Activated CD4-positive, alpha-beta T cell treated with anti-CD3 and anti-CD28 coated beads, Interleukin-10, Interleukin-2, amounts not matched to agents 100 ng/mL and 50 ng/mL, durations not matched to agents 16 hours and 8 hours (primary cell): ENCODE data around the gene GP9.
"Not testable (repeated sequence)": the region's sequence is repeated elsewhere in the genome, so short reads cannot be mapped to it uniquely, and the experiment has no call there.

Experiments
- DNase-seq: peaks from one replicate; pipeline ENCODE4 v3.0.0-alpha.2; 2020

GP9 gene

DNA sequence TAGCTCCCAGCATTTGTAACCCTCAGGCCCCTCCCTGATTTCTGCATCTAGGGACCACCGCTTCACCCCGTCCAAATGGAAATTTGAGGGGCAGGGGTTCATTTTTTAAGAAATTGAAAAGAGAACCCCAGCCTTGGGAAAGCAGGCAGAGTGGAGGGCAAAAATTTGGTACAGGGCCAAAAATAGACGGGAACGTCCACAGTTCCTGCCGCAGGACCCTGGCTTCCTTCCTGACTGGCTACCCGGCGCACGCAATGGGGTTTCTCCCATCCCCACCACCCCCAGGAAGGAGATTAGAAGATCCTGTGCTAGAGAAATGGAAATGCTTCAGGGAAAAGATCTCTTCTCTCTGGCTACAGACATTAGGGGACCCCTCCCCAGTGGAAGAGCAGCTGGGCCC lies 20.9 kb downstream of the GP9 start:
- no peak for DNase-seq

DNA sequence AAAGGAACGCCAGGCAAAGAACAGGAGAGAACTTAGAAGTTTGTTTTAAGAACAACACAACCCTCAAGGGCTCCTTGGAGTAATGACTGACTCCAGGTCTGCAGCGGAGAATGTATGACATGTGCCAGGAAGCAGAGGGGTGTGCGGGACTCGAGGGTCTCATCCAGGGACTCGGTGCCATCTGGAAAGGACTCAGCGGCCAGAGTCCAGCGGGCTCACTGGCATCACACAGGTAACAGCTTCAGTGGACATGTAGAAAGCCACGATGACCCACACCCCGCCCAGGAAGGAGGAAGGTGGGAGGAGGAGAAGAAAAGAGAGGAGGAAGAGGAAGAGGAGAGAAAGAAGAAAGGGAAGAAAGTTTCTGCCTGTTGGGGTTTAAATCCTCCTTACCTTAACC lies 21.4 kb downstream of the GP9 start:
- DNase-seq = no peak

DNA sequence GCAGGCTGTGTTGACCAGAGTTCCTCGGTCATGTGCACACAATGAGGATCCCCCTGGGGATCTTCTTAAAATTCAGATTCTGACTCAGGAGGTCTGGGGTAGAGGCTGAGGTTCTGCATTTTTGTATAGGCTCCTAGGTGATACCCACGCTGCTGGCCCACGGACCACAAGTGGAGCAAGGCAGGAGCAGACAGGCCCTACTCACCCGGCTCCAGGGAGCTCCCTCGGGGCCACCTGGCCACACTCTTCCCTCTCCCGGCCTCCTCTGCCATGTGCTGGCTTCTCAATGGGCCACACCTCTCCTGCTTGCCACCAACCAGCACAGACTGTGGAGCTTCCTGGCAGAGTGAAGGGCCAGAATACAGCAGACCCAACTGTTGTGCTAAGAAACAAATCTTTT lies 23.9 kb downstream of the GP9 start:
- DNase-seq = no peak

DNA sequence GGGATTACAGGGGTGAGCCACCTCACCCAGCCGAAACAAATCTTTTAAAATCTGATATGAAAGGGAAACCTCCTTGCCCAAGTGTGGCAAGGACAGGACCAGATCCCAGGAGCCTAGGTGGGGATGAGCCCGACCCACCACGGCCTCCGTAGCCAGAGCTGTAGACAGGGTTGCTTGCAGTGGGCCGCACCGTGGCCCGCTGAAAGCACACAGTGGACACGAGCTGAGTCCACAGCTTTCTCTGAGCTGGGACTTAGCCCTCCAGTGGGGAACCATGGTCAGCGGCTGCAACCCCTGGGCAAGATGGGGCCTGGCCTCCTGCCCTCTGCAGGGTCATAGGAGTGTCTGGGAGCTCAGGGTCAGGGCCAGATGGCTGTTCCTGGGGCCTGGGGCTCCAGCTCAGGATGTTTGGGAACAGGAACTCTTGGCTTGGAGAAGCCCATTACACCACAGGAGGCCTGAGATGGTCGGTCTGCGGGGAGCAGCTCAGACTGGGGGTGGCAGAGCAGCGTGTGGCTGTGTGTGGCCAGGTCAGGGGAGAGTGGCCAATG lies 24.7 kb downstream of the GP9 start:
- no peak for DNase-seq

DNA sequence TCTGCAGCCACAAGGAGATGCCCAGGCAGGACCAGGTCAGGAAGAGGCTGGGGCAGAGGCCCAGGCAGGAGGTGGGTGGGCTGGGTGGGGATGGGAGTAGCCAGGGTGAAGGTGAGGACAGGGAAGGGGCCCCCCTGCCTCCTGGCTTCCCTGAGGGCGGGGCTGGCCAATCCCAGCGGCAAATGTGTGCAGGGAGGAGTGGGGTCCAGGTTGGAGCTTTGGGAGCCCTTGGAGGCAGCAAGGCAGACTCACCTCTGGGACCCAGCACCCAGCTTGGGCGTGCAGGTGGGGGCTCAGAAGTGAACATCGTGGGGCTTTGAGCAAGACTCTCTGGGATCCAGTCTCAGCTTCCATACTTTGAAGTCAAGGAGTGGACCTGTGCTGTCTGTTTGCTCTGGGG lies 25.2 kb downstream of the GP9 start:
- no peak for DNase-seq

DNA sequence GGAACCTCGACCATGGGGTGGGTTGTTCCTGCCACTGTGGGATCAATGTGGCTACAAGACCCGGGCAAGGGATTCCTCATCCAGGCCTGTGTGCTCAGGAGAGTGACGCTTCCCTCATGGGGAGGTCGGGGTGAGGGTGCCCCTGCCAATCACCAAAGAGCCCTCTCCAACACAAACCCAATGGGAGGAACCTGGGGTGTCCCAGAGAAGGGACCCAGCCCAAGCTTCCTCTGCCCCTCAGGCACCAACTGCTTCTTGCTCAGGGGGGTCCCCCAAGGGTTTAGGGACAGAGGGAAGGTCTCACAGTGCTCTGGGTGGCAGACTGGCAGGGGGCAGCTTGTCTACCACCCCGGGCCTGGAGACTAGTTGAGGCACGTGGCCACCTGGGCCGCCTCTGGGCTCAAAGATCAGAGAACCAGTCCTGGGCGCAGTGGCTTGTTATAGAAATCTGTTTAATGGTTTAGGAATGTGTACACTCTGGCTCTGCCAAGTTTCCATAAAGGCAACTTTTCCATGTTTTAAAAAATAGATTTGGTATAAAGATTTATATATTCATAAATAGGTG lies 26.6 kb downstream of the GP9 start:
- no peak for DNase-seq

DNA sequence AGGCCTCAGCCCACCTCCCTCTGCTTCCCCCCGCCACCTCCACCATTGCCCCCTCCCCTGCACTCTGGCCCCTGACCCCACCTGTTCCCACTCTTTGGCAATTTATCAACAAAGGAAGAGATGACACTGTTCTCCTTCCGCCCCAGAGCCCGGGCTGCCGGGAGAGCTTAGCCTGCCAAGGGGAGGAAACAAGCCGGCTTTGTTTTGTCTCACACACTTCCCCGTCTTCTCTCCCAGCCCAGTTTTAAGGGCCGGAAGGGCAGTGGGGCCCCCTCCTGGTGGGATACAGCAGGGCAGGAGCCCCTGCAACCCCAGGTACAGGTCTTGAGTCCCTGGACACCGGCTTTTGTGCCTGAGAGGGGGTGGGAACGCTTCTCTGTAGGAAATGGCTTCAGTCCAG lies 27.3 kb downstream of the GP9 start:
- DNase-seq = not testable (repeated sequence)

DNA sequence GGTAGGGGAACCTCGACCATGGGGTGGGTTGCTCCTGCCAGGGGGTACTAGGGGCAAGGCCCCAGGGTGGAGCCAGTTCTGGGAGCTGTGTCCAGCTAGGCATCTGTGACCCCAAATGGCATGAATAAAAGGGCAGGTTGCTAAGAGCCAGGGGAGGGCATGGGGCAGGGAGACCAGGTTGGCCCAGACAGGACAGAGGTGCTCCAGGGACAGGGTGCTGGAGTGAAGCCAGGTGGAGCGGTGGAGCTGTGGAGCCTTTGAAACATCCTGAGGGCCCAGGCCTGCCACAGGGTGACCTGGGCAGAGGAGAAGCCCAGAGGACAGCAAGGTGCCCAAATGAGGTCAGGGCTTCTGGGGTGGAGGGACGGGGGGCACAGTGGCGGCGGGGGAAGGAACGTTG lies 27.7 kb downstream of the GP9 start:
- not testable (repeated sequence) for DNase-seq

DNA sequence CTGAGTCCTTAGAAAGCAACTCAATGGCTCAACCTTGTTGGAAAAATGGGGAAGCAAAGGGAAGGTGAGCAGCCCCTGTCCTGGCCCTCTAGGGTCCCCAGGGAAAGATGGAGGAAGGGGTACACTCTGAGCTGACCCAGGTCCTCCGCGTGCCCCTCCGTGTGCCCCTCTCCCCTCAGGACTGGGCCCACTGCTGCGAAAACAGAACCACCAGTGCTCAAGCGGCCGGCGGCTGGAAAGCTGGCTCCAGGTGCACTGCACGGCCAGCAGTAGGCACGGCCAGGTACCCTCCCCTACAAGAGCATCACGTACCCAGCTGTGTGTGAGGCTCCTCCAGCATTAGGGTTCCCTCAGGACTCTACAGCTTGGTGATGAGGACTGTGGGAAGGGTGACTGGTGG lies 34.7 kb downstream of the GP9 start:
- no peak for DNase-seq

DNA sequence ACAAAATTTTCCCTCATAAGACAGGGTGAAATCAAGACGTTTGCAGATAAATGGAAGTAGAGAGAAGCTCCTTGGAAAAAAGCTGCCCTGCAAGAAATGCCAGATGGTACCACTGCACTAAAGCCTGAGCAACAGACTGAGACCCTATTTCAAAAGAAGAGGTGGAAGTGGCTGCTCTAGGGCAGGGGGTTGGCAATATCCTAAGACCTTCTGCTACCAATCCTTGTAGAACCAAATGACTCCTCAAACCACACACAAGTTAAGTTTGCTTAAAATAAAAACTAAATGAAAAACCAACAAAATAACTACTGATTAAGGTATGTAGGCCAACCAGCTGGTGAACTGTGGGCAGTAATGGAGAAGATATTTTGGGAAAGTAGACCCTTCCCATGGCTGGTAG lies 39.7 kb downstream of the GP9 start:
- DNase-seq = no peak

DNA sequence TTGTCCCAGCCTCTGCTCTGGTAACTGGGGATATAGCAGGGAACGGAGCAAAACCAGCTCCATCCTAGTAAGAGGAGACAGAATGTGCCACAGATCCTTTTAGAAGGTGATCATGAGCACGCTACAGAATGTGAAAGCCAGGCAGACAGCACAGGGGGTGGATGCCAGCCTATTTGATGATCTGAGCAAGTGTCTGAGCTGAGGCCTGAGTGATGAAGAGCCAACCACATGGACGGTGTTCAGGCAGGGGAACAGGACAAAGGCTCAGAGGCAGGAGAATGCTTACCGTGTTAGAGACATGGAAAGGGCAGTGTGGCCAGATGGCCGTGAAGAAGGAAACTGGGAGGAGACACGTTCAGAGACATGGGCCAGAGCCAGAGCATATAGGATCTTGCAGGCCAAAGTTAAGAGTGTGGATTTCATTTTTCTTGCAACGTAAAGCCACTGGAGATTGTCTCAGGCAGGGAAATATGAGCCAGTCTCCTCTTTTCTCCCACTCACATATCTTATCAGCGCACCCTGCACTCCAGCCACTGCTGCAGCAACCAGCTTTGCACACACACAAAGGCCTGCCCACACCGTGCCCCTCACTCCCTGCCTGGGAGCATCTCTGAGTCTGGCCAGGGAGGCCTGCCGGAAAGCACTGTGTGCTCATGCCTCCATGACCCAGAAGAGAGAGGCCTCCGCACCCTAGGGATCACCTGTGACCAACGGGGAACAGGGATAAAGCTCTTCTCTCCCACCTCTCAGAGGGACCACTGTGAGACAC lies 41.0 kb downstream of the GP9 start:
- no peak for DNase-seq

DNA sequence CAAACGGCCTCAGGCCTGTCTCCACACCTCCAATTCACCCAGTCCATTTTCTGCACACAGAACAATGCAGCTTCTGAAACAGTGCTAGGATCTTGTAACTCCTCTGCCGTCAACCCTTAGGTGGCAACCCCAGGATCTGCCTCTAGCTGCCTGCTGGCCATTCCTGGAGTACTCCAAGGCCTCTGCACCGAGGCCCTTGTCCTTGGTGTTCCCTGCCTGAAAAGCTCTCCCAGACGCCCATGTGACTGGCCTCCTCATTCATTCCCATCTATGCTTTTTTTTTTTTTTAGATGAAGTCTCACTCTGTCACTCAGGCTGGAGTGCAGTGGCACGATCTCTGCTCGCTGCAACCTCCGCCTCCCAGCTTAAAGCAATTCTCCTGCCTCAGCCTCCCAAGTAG lies 42.7 kb downstream of the GP9 start:
- DNase-seq = no peak

DNA sequence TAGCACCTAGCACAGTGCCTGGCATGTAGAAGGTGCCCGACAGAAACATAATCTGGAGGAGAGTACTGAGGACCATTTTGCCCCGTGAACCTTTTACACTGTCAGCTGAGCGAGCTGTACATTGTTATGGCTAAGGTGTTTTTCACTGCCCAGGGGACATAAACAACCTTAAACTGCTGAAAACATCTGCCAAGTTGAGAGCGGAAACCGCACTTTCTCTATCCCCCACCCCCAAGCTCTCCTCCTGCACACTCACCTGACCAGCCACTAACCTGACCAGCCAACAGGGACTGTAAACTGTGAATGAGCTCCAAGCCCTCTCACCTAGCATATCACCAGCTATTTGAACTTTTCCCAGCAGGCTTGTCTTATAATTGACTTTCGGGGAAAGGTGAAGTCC lies 43.5 kb downstream of the GP9 start:
- DNase-seq = no peak

DNA sequence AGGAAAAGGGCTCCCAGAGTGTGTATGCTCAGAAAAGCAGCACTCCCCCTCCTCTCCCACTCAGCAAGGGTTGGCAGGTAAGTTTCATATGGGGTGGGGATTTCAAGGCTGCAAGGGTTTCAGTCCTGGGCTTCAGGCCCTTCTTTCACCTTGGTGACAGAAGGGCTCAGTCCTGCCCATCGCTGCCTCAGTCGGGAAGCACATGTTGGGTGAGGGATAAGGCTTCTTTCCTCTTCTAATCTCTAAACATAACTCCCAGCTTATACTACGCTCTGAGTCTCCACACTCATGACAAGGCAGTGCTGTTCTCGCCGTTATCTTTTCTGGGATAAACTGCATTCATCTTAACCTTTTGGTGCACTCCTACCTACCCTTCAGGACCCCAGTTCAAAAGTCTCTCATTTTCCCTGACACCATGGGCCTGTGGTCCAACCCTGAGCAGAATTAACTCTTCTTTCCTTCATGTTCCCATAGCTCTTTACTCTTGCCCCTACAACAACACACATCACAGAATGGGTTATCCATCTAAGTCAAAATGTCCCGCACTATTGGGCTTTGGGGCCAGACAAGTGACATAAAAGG lies 44.0 kb downstream of the GP9 start:
- no peak for DNase-seq

DNA sequence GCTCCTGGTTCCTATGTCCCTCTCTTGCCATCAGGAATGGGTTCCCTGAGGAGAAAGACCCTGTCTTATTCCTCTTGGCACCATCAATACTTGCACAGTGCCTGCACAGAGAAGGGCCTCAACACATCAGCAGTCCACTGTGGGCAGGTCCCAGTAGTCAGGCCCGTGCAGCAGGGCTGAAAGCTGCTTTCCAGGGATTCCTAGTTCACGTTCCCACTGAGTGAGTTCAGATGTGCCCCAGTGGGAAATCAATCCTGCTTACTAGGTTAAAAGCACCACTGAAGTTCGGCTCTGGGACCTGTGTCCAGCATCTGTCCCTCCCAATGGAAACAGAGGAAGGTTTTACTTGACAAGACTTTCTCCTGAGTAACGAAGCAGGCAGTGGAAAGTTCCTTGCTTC lies 45.3 kb downstream of the GP9 start:
- no peak for DNase-seq

DNA sequence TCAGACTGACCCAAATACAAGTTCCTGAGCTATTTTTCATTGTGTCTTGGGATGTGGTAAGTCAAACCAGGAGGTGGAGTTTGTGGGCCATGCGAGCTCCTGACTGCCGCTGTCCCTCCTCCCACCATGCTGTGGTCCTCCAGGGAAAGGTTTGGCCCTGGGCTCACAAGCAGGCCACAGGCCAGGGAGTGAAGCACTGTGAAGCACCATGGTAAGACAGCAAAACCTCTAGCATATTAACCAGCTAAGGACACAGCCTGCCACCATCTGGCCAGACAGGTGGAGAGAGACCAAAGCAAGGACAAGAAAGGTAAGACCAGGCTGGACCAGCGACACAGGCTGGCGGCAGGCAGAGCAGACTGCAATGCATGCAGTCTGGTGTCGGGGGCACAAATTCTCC lies 45.7 kb downstream of the GP9 start:
- no peak for DNase-seq

DNA sequence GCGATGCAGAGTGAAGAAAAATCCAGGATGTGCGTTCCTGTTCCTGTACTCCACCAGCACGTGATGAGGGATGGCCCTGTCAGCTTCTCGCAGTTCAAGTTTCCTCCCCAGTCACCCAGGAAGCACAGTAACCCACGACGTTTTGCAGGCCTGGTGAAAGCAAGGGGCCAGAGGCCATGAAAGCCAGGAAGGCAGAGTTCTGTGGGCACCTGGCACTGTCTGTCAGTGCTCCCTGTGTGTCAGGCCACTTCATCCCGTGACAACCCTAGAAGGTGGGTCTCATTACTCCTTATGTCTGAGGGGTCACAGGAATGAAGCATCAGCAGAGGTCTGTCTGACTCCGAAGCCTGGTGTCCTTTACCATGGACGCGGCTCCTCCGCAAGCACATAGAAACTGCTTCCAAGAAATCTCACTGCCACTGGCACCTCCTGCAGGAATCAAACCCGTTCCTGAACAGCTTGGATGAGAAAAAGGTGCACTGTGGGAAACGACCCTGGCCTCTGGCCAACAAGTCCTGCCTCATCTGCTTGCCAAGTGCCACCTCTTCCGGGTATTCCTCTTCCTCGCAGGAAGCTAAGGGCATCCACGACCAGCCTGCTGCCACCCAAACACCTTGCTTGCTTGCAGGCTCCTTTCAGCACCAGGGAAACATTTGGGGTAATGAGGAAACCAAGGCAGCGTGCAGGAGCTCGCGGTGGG lies 46.4 kb downstream of the GP9 start:
- DNase-seq = no peak

DNA sequence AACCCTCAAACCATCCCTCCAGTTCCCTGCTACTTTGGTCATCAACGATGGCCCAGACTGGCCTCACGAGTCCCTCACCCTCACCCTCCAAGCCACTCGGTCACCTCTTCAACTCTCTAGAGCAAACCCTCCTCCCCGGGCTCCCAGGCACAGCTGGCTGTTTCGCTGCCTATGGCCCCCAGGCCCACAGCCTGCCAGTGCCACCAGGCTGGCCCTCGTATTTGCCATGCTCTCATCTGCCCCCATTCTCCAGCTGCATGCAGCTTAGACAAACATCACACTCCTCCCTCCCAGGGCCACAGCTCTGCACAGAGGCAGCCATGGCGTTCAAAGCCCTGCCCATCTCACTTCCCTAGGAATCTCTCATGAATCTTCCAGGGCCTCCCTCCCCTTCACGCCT lies 47.2 kb downstream of the GP9 start:
- DNase-seq = no peak

DNA sequence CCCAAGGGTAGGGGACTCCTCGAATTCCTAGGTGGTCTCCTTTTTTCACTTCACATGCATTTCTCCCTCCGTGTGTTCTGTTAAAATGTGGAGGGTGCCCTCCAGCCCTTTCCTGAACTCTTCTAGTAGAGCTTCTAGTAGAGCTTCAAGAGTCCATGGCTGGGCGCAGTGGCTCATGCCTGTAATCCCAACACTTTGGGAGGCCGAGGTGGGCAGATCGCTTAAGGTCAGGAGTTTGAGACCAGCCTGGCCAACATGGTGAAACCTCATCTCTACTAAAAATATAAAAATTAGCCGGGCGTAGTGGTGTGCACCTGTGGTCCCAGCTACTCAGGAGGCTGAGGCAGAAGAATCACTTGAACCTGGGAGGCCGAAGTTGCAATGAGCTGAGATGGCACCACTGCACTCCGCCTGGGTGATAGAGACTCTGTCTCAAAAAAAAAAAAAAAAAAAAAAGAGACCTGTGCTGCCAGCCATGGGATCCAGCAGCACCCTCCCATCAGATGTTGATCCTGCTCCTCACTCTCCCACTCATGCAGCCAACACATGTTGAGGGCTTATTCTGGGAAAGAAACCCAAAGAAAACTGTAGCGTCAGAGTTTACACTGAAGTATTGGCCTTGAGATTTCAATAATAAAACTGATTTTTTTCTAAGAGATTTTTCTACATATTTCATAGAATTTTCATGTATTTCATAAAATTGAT lies 50.6 kb downstream of the GP9 start:
- DNase-seq = not testable (repeated sequence)
